D721Med (cell line): ENCODE measurements around the gene ZFYVE21.

Source experiments
- DNase-seq: peaks from one replicate; pipeline ENCODE4 v3.0.0; 2011; ENCODE audit warnings: low spot score; ENCODE audit not compliant: insufficient read length
- FAIRE-seq: peaks from 2 replicates; lab custom pipeline; 2011; peaks lifted over from hg19 to GRCh38; lab: Jason Lieb, UNC
- CTCF ChIP-seq: IDR thresholded peaks from 2 replicates; pipeline ENCODE4 v1.5.1; 2012; ENCODE audit warnings: mild to moderate bottlenecking, control low read depth; ENCODE audit not compliant: insufficient read depth; ENCODE audit errors: missing control alignments

Gene ZFYVE21

GRCh38 chr14:103706551-103707328, 8.9 kb upstream of the ZFYVE21 start:
- DNase-seq: no peak
- TF ChIP-seq CTCF: no peak
- FAIRE-seq: no peak

GRCh38 chr14:103707329-103708263, 8.0 kb upstream of the ZFYVE21 start:
- no peak for FAIRE-seq
- DNase-seq: no peak
- TF ChIP-seq CTCF: no peak

- FAIRE-seq (no peak), DNase-seq (no peak)
- no peak for TF ChIP-seq CTCF
Measured at GRCh38 chr14:103708750-103709187, 6.8 kb upstream of the ZFYVE21 start.

- TF ChIP-seq CTCF: no peak
- FAIRE-seq: no peak
- no peak for DNase-seq
Measured at GRCh38 chr14:103709814-103710213, 5.8 kb upstream of the ZFYVE21 start.

GRCh38 chr14:103710771-103711377, 4.7 kb upstream of the ZFYVE21 start:
- TF ChIP-seq CTCF: no peak
- DNase-seq: no peak
- FAIRE-seq: no peak

- no peak for DNase-seq
- FAIRE-seq: no peak
- no peak for TF ChIP-seq CTCF
Measured at GRCh38 chr14:103711516-103712431, 3.8 kb upstream of the ZFYVE21 start.
